COLO668 (cell line): ENCODE data around the gene OR51B6.
"Not testable (repeated sequence)": the region's sequence is repeated elsewhere in the genome, so short reads cannot be mapped to it uniquely, and the experiment has no call there.

Experiments
- DNase-seq: peaks from one replicate; lab custom pipeline; 2025; ENCODE audit not compliant: unreplicated experiment; lab: John Stamatoyannopoulos, UW

Gene OR51B6

GRCh38 chr11:5351208-5351607 is at the start of gene OR51B6:
TSS of gene OR51B6 (plus strand) at chr11:5351508. CDS start at chr11:5351508, 0 bp downstream.
- DNase-seq, result no peak

- DNase-seq, result no peak
These were observed 49.5 kb upstream of the OR51B6 start, which contains the start of gene OR51B4 for GRCh38 chr11:5301846-5302245. TSS of gene OR51B4 (minus strand) at chr11:5301946. CDS start at chr11:5301946, 0 bp downstream.

- DNase-seq, result no peak
These were observed 47.7 kb upstream of the OR51B6 start for GRCh38 chr11:5303626-5304025.

- no peak for DNase-seq
These were observed 47.3 kb upstream of the OR51B6 start for GRCh38 chr11:5304046-5304445.

GRCh38 chr11:5307256-5308019 is 43.9 kb upstream of the OR51B6 start:
- DNase-seq, result no peak

GRCh38 chr11:5310423-5310822 is 40.9 kb upstream of the OR51B6 start:
- DNase-seq, result no peak

- not testable (repeated sequence) for DNase-seq
These were observed 37.8 kb upstream of the OR51B6 start for GRCh38 chr11:5313326-5314023.

- no peak for DNase-seq
These were observed 34.0 kb upstream of the OR51B6 start for GRCh38 chr11:5317292-5317691.

- no peak for DNase-seq
These were observed 27.1 kb upstream of the OR51B6 start, which contains the start of gene OR51B2 for GRCh38 chr11:5324197-5324596. TSS of gene OR51B2 (minus strand) at chr11:5324297. CDS start at chr11:5324297, 0 bp downstream.

- DNase-seq, result no peak
These were observed 16.1 kb upstream of the OR51B6 start for GRCh38 chr11:5335170-5335569.

GRCh38 chr11:5336331-5336730 is 15.0 kb upstream of the OR51B6 start:
- DNase-seq, result no peak

GRCh38 chr11:5337253-5337652 is 14.1 kb upstream of the OR51B6 start:
- DNase-seq, result not testable (repeated sequence)

- no peak for DNase-seq
These were observed 11.5 kb upstream of the OR51B6 start for GRCh38 chr11:5339771-5340322.

- no peak for DNase-seq
These were observed 7.6 kb upstream of the OR51B6 start, which contains the start of gene OR51B5 for GRCh38 chr11:5343474-5344335. TSS of gene OR51B5 (minus strand) at chr11:5343524. CDS start at chr11:5343524, 0 bp downstream.

- no peak for DNase-seq
These were observed 5.5 kb upstream of the OR51B6 start for GRCh38 chr11:5345831-5346230.

- no peak for DNase-seq
These were observed 2.6 kb upstream of the OR51B6 start for GRCh38 chr11:5348551-5349194.

- DNase-seq, result no peak
These were observed 1.8 kb upstream of the OR51B6 start for GRCh38 chr11:5349550-5349949.

GRCh38 chr11:5356031-5356430 is 4.7 kb downstream of the OR51B6 start:
- not testable (repeated sequence) for DNase-seq

- DNase-seq, result no peak
These were observed 10.8 kb downstream of the OR51B6 start for GRCh38 chr11:5362017-5362625.

GRCh38 chr11:5363679-5364078 is 12.4 kb downstream of the OR51B6 start:
- DNase-seq, result no peak
